Liver (tissue), 9 donors: ENCODE results near the gene TMEM212. TPM values are rescaled to one million over a fixed set of nuclear protein-coding genes. Genes with fewer than 3 reads are reported as not detected.

ENCODE experiments used
- DNase-seq: peaks from one replicate; pipeline ENCODE4 v3.0.0-alpha.2; 2017; ENCODE audit warnings: low spot score
- H3K27ac ChIP-seq, 2 donors: one replicate each; pipeline ENCODE4 v1.7.0; 2013; ENCODE audit warnings: inconsistent platforms in 2 of 2, low read length in 2 of 2, control low read depth in 1 of 2, low read depth in 1 of 2, mild to moderate bottlenecking in 1 of 2
- H3K27me3 ChIP-seq, 4 donors: one replicate each; pipeline versions ENCODE4 v1.6.1 to v1.7.0; 2013; ENCODE audit warnings: low read length in 3 of 4, inconsistent platforms in 1 of 4, mild to moderate bottlenecking in 1 of 4, moderate library complexity in 1 of 4; ENCODE audit not compliant: control insufficient read depth in 4 of 4, insufficient read depth in 4 of 4
- H3K36me3 ChIP-seq, 4 donors: one replicate each; pipeline versions ENCODE4 v1.6.1 to v1.7.0; 2013; ENCODE audit warnings: low read length in 3 of 4, mild to moderate bottlenecking in 3 of 4, low read depth in 1 of 4, moderate library complexity in 1 of 4; ENCODE audit not compliant: control insufficient read depth in 4 of 4, insufficient read depth in 3 of 4
- H3K4me1 ChIP-seq, 4 donors: one replicate each; pipeline versions ENCODE4 v1.6.1 to v1.7.0; 2013; ENCODE audit warnings: low read length in 3 of 4, mild to moderate bottlenecking in 3 of 4, moderate library complexity in 1 of 4; ENCODE audit not compliant: control insufficient read depth in 4 of 4, insufficient read depth in 4 of 4
- H3K4me3 ChIP-seq, 3 donors: one replicate each; pipeline versions ENCODE4 v1.6.1 to v1.7.0; 2013; ENCODE audit warnings: low read length in 3 of 3, control low read depth in 1 of 3, low read depth in 1 of 3, mild to moderate bottlenecking in 1 of 3
- H3K9ac ChIP-seq, 2 donors: one replicate each; pipeline ENCODE4 v1.7.0; 2013; ENCODE audit warnings: low read length in 2 of 2, mild to moderate bottlenecking in 2 of 2, moderate library complexity in 2 of 2, control low read depth in 1 of 2, low read depth in 1 of 2
- H3K9me3 ChIP-seq, 4 donors: one replicate each; pipeline versions ENCODE4 v1.6.1 to v1.7.0; 2013; ENCODE audit warnings: low read length in 3 of 4; ENCODE audit not compliant: control insufficient read depth in 4 of 4
- ATF3 ChIP-seq: IDR thresholded peaks from 2 replicates; pipeline ENCODE4 v1.6.1; 2016; ENCODE audit warnings: antibody characterized with exemption
- EGR1 ChIP-seq, 2 donors: IDR thresholded peaks; 2 replicates each; pipeline ENCODE4 v1.6.1; 2016 to 2018; ENCODE audit warnings: antibody characterized with exemption in 2 of 2, low read depth in 2 of 2
- FOXA1 ChIP-seq: IDR thresholded peaks from 2 replicates; pipeline ENCODE4 v1.6.1; 2016; ENCODE audit warnings: antibody characterized with exemption
- FOXA2 ChIP-seq: IDR thresholded peaks from 2 replicates; pipeline ENCODE4 v1.6.1; 2016; ENCODE audit warnings: antibody characterized with exemption
- GABPA ChIP-seq, 2 donors: IDR thresholded peaks in 1 of 2; conservative IDR thresholded peaks in 1 of 2; 2 replicates each; pipeline ENCODE4 v1.6.1; 2016; ENCODE audit warnings: antibody characterized with exemption in 2 of 2, mild to moderate bottlenecking in 1 of 2, moderate library complexity in 1 of 2
- HNF4A ChIP-seq, 2 donors: conservative IDR thresholded peaks; 2 replicates each; pipeline ENCODE4 v1.6.1; 2016; ENCODE audit warnings: antibody characterized with exemption in 2 of 2, mild to moderate bottlenecking in 2 of 2
- HNF4G ChIP-seq: IDR thresholded peaks from 2 replicates; pipeline ENCODE4 v1.6.1; 2016; ENCODE audit warnings: antibody characterized with exemption
- JUND ChIP-seq, 2 donors: IDR thresholded peaks; 2 replicates each; pipeline ENCODE4 v1.6.1; 2016; ENCODE audit warnings: antibody characterized with exemption in 2 of 2
- NR2F2 ChIP-seq: IDR thresholded peaks from 2 replicates; pipeline ENCODE4 v1.6.1; 2016; ENCODE audit warnings: antibody characterized with exemption
- RAD21 ChIP-seq, 2 donors: IDR thresholded peaks; 2 replicates each; pipeline ENCODE4 v1.6.1; 2016; ENCODE audit warnings: antibody characterized with exemption in 2 of 2, mild to moderate bottlenecking in 2 of 2
- REST ChIP-seq: IDR thresholded peaks from 2 replicates; pipeline ENCODE4 v1.6.1; 2016; ENCODE audit warnings: antibody characterized with exemption, mild to moderate bottlenecking
- RXRA ChIP-seq, 2 donors: IDR thresholded peaks; 2 replicates each; pipeline ENCODE4 v1.6.1; 2017 to 2018; ENCODE audit warnings: antibody characterized with exemption in 2 of 2, mild to moderate bottlenecking in 1 of 2
- SP1 ChIP-seq: IDR thresholded peaks from 2 replicates; pipeline ENCODE4 v1.6.1; 2018; ENCODE audit warnings: antibody characterized with exemption, mild to moderate bottlenecking
- TAF1 ChIP-seq: conservative IDR thresholded peaks from 2 replicates; pipeline ENCODE4 v1.6.1; 2016; ENCODE audit warnings: antibody characterized with exemption, mild to moderate bottlenecking
- YY1 ChIP-seq: IDR thresholded peaks from 2 replicates; pipeline ENCODE4 v1.6.1; 2016; ENCODE audit warnings: antibody characterized with exemption, mild to moderate bottlenecking
- WGBS: extraction: QIAGEN DNeasy Blood & Tissue Kit; methylation state at CpG from one replicate; pipeline ENCODE4 v1.1.7; 2013; 5-methylcytosine and 5-hydroxymethylcytosine counted together
- polyA plus RNA-seq, 2 donors: library from polyadenylated mRNA; stranded (reverse) in 1 of 2; unstranded in 1 of 2; fragments of 200-250 nt in 1 of 2; fragments of >200 nt in 1 of 2; fragmentation: Nextera tagmentation in 1 of 2; extraction: Ambion mirVana in 1 of 2; gene quantifications; one replicate each; pipeline versions ENCODE4 v1.2.1 to v1.2.3, GENCODE V29; 2013 to 2015
- total RNA-seq, 2 donors: library from RNA; depleted of rRNA; stranded (reverse); fragments of >200 nt; gene quantifications; one replicate each; pipeline ENCODE4 v1.2.3, GENCODE V29; 2014
- TF ChIP-seq, protein P1 (sequence below): fragments of 150-350 bp; IDR thresholded peaks from 2 replicates; pipeline ENCODE4 v1.5.1; 2017; ENCODE audit warnings: improper control_type of control experiment, low read depth, low read length; ENCODE audit not compliant: missing input control
- TF ChIP-seq, protein P2 (sequence below): IDR thresholded peaks from 2 replicates; pipeline ENCODE4 v1.6.1; 2016; ENCODE audit warnings: antibody characterized with exemption
- TF ChIP-seq, protein P3 (sequence below): IDR thresholded peaks from 2 replicates; pipeline ENCODE4 v1.6.1; 2016; ENCODE audit warnings: antibody characterized with exemption
- donor health status: healthy.
- donor health status: healthy.
- donor health status: healthy.
- donor health status: healthy.
- donor health status: healthy.

The TMEM212 gene
- total and polyA plus RNA-seq, 4 donors: not detected

DNA sequence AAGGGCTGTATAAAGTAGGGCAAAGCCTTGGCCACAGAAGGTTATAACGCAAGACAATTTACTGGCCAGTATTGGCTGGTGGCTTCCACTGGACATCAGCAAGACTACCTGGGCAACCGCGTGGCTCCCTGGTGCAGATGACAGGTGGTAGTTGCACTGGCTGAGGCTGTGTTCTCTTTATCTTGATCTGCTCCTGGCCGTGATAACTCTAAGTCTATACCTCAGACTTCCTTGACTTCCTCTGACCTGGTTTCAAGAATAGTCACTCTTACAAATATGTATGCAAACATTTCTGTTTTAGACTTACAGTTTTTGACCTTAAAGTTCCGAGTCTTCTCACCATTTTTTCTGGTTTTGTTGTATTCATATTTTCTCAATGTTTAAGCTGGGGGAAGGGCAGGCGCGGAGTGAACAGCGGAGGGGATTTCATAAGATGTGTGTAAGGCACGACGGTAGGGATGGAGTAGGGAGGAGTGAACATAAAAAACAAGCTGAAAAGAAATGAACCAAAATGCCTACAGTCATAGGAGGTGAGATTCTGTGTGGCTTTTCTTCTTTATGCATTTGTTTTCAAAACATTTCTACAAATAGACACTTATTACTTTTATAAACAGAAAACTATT lies 15.2 kb upstream of the TMEM212 start (continued):
- no peak for TF ChIP-seq ATF3

DNA sequence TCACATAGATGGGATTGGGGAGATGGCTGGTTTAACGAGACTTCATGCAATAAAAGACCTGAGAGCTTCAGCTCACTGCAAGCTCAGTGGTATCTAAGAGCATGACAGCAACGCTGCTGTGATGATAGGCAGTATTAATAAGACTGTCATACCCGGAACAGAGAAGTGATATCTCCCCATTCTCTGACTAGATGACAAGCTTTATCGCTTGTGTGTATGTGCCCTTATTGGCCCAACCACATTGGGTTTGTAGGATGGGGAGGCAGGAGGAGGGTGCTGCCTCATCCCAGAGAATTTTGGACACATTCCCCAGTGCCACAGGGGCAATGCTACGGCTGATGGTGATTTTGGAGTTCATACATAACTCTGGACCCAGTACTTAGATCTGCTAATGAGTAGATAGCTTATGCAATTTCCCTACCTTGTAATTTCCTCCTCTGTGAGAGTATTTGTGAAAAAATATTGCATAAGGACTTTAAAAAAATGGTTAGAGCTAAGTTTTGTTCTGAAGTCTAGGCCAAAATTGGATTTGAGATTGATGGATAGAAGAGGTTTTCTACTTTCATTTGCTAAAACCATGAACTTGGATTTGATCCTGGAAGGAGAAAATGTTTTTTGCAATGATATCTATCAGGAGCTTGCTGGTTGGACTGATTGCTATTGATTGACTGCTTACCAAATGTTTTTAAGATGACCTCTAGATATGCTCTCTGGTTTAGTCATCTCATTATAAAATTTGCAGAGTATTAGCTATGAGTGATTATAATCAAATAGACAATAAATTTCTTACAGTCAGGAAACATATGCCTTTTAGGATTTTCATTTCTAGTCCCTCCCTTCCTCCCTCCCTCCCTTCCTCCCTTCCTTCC lies 14.0 kb upstream of the TMEM212 start:
- 64% methylated on average over 5 of the region's 5 CpGs for WGBS
- Histone ChIP-seq H3K36me3 (no peaks in the 10 kb centered on the region), H3K27me3 (no peaks in the 10 kb centered on the region), H3K9me3 (no peaks in the 10 kb centered on the region), H3K9ac (no peak overlapping the region), H3K4me1 (peaks cover 0 to 46% (median 20%) of the 10 kb centered on the region in 4 donors), H3K27ac (peak overlapping the region; percentile 70 to 71), H3K4me3 (no peak overlapping the region)
- DNase-seq: no peak
- TF ChIP-seq HNF4A (conservative IDR thresholded peaks at IDR 0.05) (peak in 1 of 2 donors; percentile 19), RXRA (IDR thresholded peaks at IDR 0.05) (peak in 1 of 2 donors; percentile 15), NR2F2 (no peak)
- TF ChIP-seq, protein P1, sequence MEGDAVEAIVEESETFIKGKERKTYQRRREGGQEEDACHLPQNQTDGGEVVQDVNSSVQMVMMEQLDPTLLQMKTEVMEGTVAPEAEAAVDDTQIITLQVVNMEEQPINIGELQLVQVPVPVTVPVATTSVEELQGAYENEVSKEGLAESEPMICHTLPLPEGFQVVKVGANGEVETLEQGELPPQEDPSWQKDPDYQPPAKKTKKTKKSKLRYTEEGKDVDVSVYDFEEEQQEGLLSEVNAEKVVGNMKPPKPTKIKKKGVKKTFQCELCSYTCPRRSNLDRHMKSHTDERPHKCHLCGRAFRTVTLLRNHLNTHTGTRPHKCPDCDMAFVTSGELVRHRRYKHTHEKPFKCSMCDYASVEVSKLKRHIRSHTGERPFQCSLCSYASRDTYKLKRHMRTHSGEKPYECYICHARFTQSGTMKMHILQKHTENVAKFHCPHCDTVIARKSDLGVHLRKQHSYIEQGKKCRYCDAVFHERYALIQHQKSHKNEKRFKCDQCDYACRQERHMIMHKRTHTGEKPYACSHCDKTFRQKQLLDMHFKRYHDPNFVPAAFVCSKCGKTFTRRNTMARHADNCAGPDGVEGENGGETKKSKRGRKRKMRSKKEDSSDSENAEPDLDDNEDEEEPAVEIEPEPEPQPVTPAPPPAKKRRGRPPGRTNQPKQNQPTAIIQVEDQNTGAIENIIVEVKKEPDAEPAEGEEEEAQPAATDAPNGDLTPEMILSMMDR: no peak

GRCh38 chr3:171829841-171830517 lies 13.2 kb upstream of the TMEM212 start:
- DNase-seq: no peak
- Histone ChIP-seq H3K27ac (peak overlapping the region; percentile 12 to 70), H3K27me3 (no peaks in the 10 kb centered on the region), H3K36me3 (no peaks in the 10 kb centered on the region), H3K9ac (no peak overlapping the region), H3K9me3 (no peaks in the 10 kb centered on the region), H3K4me1 (peaks cover 1 to 54% (median 27%) of the 10 kb centered on the region in 4 donors), H3K4me3 (no peak overlapping the region)
- WGBS: 29% methylated on average over 6 of the region's 6 CpGs
- peak; percentile 87 to 93 for TF ChIP-seq RAD21 (IDR thresholded peaks at IDR 0.05)
- peak; percentile 25 to 40 for TF ChIP-seq RXRA (IDR thresholded peaks at IDR 0.05)
- TF ChIP-seq, protein P2, sequence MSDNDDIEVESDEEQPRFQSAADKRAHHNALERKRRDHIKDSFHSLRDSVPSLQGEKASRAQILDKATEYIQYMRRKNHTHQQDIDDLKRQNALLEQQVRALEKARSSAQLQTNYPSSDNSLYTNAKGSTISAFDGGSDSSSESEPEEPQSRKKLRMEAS: peak; percentile 67
- TF ChIP-seq TAF1: no peak
- TF ChIP-seq FOXA2: no peak
- TF ChIP-seq HNF4G: no peak
- TF ChIP-seq YY1: peak; percentile 43
- TF ChIP-seq, protein P3, sequence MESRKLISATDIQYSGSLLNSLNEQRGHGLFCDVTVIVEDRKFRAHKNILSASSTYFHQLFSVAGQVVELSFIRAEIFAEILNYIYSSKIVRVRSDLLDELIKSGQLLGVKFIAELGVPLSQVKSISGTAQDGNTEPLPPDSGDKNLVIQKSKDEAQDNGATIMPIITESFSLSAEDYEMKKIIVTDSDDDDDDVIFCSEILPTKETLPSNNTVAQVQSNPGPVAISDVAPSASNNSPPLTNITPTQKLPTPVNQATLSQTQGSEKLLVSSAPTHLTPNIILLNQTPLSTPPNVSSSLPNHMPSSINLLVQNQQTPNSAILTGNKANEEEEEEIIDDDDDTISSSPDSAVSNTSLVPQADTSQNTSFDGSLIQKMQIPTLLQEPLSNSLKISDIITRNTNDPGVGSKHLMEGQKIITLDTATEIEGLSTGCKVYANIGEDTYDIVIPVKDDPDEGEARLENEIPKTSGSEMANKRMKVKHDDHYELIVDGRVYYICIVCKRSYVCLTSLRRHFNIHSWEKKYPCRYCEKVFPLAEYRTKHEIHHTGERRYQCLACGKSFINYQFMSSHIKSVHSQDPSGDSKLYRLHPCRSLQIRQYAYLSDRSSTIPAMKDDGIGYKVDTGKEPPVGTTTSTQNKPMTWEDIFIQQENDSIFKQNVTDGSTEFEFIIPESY: no peak
- no peak for TF ChIP-seq SP1
- TF ChIP-seq GABPA (IDR thresholded peaks at IDR 0.05 in 1 of 2, conservative IDR thresholded peaks at IDR 0.05 in 1 of 2): no peak
- no peak for TF ChIP-seq FOXA1
- TF ChIP-seq REST: no peak
- TF ChIP-seq EGR1 (IDR thresholded peaks at IDR 0.05; ENCODE audit: low read depth in 2 of 2): no peak
- peak; percentile 50 for TF ChIP-seq NR2F2
- TF ChIP-seq JUND (IDR thresholded peaks at IDR 0.05): no peak
- TF ChIP-seq, protein P1: peak; percentile 65
